Liver (tissue), 3 donors: ENCODE data around the gene CYTH3.

ENCODE experiments used
- ATF3 ChIP-seq: IDR thresholded peaks from 2 replicates; pipeline ENCODE4 v1.6.1; 2016; ENCODE audit warnings: antibody characterized with exemption
- CTCF ChIP-seq: fragments of 150-350 bp; IDR thresholded peaks from 2 replicates; pipeline ENCODE4 v1.5.1; 2017; ENCODE audit warnings: improper control_type of control experiment, low read depth, low read length; ENCODE audit not compliant: missing input control
- EGR1 ChIP-seq, 2 donors: IDR thresholded peaks; 2 replicates each; pipeline ENCODE4 v1.6.1; 2016 to 2018; ENCODE audit warnings: antibody characterized with exemption in 2 of 2, low read depth in 2 of 2
- GABPA ChIP-seq, 2 donors: IDR thresholded peaks in 1 of 2; conservative IDR thresholded peaks in 1 of 2; 2 replicates each; pipeline ENCODE4 v1.6.1; 2016; ENCODE audit warnings: antibody characterized with exemption in 2 of 2, mild to moderate bottlenecking in 1 of 2, moderate library complexity in 1 of 2
- JUND ChIP-seq, 2 donors: IDR thresholded peaks; 2 replicates each; pipeline ENCODE4 v1.6.1; 2016; ENCODE audit warnings: antibody characterized with exemption in 2 of 2
- MAX ChIP-seq: IDR thresholded peaks from 2 replicates; pipeline ENCODE4 v1.6.1; 2016; ENCODE audit warnings: antibody characterized with exemption
- REST ChIP-seq: IDR thresholded peaks from 2 replicates; pipeline ENCODE4 v1.6.1; 2016; ENCODE audit warnings: antibody characterized with exemption, mild to moderate bottlenecking
- RXRA ChIP-seq, 2 donors: IDR thresholded peaks; 2 replicates each; pipeline ENCODE4 v1.6.1; 2017 to 2018; ENCODE audit warnings: antibody characterized with exemption in 2 of 2, mild to moderate bottlenecking in 1 of 2
- TAF1 ChIP-seq: conservative IDR thresholded peaks from 2 replicates; pipeline ENCODE4 v1.6.1; 2016; ENCODE audit warnings: antibody characterized with exemption, mild to moderate bottlenecking
- YY1 ChIP-seq: IDR thresholded peaks from 2 replicates; pipeline ENCODE4 v1.6.1; 2016; ENCODE audit warnings: antibody characterized with exemption, mild to moderate bottlenecking
- ZBTB33 ChIP-seq: IDR thresholded peaks from 2 replicates; pipeline ENCODE4 v1.6.1; 2016; ENCODE audit warnings: antibody characterized with exemption
- donor health status: healthy.
- donor health status: healthy.

- no peak for TF ChIP-seq YY1
- TF ChIP-seq CTCF, result no peak
- no peak for TF ChIP-seq ATF3
- no peak for TF ChIP-seq MAX
- TF ChIP-seq TAF1, result no peak
- no peak for TF ChIP-seq JUND (IDR thresholded peaks at IDR 0.05)
- TF ChIP-seq REST, result no peak
- TF ChIP-seq RXRA (IDR thresholded peaks at IDR 0.05), result no peak
- TF ChIP-seq EGR1 (IDR thresholded peaks at IDR 0.05; ENCODE audit: low read depth in 2 of 2), result no peak
- no peak for TF ChIP-seq ZBTB33
- no peak for TF ChIP-seq GABPA (IDR thresholded peaks at IDR 0.05 in 1 of 2, conservative IDR thresholded peaks at IDR 0.05 in 1 of 2)
Observed at GRCh38 chr7:6259257-6259656, 13.2 kb downstream of the CYTH3 start.
